ENCODE measurements around the gene NDUFS3.

DNA sequence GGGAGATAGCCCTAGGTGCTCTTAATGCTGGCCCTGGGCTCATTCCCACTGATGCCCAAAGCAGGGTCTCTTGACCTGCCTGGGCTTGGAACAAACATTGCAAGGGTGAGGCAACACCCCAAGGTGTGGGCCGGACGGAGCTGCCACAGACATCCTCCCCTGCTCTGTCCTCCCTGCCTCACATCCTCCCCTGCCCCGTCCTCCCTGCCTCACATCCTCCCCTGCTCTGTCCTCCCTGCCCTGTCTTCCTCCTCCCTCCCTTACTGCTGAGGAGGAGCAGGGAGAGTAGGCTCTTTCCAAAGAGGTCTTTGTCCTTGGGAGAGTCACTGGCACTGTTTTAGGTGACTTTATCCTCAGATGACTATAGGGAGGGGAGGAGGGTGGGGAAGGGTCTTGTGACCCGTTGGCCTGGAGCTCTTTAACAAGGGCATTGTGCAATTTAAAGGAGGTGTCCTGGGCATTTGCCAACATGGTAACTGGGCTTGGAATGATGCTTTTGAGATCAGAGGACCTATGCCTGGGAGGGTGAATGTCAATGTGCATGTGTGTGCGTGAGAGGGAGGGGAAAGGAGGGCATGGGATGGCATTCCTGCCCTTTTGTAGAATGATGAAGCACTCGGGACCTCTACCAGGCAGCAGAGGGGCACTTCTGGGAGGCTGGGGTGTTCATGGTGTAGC, 8.3 kb downstream of the NDUFS3 start:
- TF ChIP-seq, protein P1, sequence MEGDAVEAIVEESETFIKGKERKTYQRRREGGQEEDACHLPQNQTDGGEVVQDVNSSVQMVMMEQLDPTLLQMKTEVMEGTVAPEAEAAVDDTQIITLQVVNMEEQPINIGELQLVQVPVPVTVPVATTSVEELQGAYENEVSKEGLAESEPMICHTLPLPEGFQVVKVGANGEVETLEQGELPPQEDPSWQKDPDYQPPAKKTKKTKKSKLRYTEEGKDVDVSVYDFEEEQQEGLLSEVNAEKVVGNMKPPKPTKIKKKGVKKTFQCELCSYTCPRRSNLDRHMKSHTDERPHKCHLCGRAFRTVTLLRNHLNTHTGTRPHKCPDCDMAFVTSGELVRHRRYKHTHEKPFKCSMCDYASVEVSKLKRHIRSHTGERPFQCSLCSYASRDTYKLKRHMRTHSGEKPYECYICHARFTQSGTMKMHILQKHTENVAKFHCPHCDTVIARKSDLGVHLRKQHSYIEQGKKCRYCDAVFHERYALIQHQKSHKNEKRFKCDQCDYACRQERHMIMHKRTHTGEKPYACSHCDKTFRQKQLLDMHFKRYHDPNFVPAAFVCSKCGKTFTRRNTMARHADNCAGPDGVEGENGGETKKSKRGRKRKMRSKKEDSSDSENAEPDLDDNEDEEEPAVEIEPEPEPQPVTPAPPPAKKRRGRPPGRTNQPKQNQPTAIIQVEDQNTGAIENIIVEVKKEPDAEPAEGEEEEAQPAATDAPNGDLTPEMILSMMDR (conservative IDR thresholded peaks at IDR 0.05; ENCODE audit: low read depth, low read length): no peak
- no peak for TF ChIP-seq EZH2 (IDR thresholded peaks at IDR 0.05; ENCODE audit: low read length, unreplicated experiment)

Data from PC-3 (cell line).